Measurements from ENCODE around the gene APOD. TPM values are rescaled to one million over a fixed set of nuclear protein-coding genes. Genes with fewer than 3 reads are reported as not detected.
"Not testable (repeated sequence)": the region's sequence is repeated elsewhere in the genome, so short reads cannot be mapped to it uniquely, and the experiment has no call there.

APOD gene
- total and polyA plus RNA-seq, 10 of the 15 experiments (the other 5 are each of a cell fraction or from before 2014, with no cell fraction given): 0.06 to 0.77 (median 0.47) TPM; not detected in 3

DNA sequence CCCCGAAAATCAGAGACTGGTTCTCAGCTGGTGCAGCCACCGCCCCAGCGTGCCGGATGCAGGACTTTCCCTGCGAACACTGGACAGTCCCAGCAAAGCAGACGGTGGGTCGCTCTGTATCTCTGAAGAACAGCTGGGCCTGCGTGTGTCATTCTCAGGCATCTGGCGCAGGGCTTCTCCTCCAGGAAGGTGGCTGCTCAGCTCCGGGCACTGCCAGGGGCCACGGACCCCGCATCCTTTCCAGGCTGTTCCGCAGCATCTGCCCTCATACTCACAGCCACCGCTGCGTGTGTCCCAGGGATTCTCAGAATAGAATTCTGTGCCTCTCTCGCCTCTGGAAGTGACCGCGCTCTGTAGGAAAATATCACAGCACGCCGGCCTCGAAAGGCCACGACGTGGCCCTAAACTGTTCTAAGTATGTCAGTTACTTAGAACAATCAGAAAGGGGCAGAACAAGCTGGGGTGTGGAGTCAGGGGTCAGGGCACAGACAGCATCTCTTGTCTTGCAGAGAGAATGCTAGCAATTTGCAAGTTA lies 44.7 kb upstream of the APOD start:
- in situ Hi-C loops (cut with MboI): loop anchor here (10.0 kb wide), 1 partner anchor 216 kb away; no protein-coding TSS in a partner anchor
- H3K4me1 ChIP-seq (ENCODE audit: control insufficient read depth, insufficient read depth, low read length); BruUV-seq (replicated peaks); H3K9ac ChIP-seq (ENCODE audit: control insufficient read depth, insufficient read depth, low read length); H3K9me3 ChIP-seq (replicated peaks; ENCODE audit: control insufficient read depth, insufficient read depth, low read length); H3K4me2 ChIP-seq (ENCODE audit: control insufficient read depth, insufficient read depth); H3K27ac ChIP-seq (ENCODE audit: control insufficient read depth, insufficient read depth); POLR2A ChIA-PET; H3K79me2 ChIP-seq (ENCODE audit: control insufficient read depth, insufficient read depth, low read length); H3K27me3 ChIP-seq (replicated peaks in 1 of 2; ENCODE audit: control insufficient read depth in 2 of 2, insufficient read depth in 2 of 2, low read length in 1 of 2); DNase-seq (ENCODE audit: low read depth, low spot score); H3K36me3 ChIP-seq (ENCODE audit: control insufficient read depth in 2 of 2, insufficient read depth in 2 of 2, low read length in 1 of 2); FAIRE-seq; RAD21 ChIA-PET (ENCODE audit: unreplicated experiment); H3K4me3 ChIP-seq; SMC1A ChIA-PET (ENCODE audit: uncharacterized antibody, unreplicated experiment); ATAC-seq; intact Hi-C loops (cut with micrococcal nuclease; ENCODE audit: unreplicated experiment); H4K20me1 ChIP-seq (ENCODE audit: control insufficient read depth, insufficient read depth); H2AFZ ChIP-seq (ENCODE audit: control insufficient read depth, low read depth, low read length); CTCF ChIA-PET: not testable (repeated sequence)
- 88% methylated on average over 23 of the region's 23 CpGs for WGBS (ENCODE audit: insufficient coverage, insufficient replicate concordance, low lambda C conversion rate, missing lambda C conversion rate)

DNA sequence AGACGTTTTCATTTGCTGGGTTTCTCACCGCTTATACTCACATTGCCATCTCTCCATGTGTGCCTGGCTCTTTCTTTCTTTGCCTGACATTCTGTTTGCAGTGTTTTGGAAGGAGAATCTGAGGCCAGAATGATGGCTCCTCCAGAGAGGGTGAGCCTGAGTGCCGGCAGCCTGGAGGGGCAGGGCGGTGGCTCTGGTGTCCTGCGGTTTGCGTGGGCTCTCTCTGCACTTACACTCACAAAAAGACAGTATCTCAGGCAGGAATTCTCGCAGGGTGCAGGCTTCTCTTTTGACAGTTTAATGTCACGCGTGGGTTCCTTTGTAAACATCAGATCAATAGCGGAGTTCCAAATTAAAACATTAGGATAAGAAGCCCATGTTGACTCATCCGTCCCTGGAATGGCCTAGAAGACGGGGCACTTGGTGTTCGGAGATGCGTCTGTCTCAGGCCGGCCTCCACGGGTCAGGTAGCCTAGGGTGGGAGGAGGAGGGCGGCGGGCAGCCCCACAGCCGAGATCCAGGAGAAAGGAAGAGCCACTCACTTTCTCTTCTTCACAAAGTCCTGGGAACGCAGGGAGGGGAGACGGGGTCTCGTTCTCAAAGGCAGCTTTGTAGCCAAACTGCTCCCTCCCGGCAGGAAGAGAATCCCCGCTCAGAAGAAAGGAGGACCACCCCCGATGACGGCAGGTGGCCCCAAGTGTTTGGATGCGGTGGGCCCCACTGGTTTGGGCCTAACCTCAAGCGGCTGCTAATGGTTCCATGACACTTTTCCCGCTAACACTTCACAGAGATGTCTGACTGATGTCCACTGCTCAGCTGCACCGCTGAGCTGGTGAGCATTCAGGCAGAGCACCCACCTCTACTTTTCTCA lies 44.0 kb upstream of the APOD start:
- H3K79me2 ChIP-seq (ENCODE audit: control insufficient read depth, insufficient read depth, low read length); H4K20me1 ChIP-seq (ENCODE audit: control insufficient read depth, insufficient read depth); DNase-seq (ENCODE audit: low read depth, low spot score); H3K9ac ChIP-seq (ENCODE audit: control insufficient read depth, insufficient read depth, low read length); POLR2A ChIA-PET; BruUV-seq (replicated peaks); ATAC-seq; FAIRE-seq; RAD21 ChIA-PET (ENCODE audit: unreplicated experiment); H3K36me3 ChIP-seq (ENCODE audit: control insufficient read depth in 2 of 2, insufficient read depth in 2 of 2, low read length in 1 of 2); H3K4me2 ChIP-seq (ENCODE audit: control insufficient read depth, insufficient read depth); H2AFZ ChIP-seq (ENCODE audit: control insufficient read depth, low read depth, low read length); H3K27me3 ChIP-seq (replicated peaks in 1 of 2; ENCODE audit: control insufficient read depth in 2 of 2, insufficient read depth in 2 of 2, low read length in 1 of 2); H3K27ac ChIP-seq (ENCODE audit: control insufficient read depth, insufficient read depth); CTCF ChIA-PET; SMC1A ChIA-PET (ENCODE audit: uncharacterized antibody, unreplicated experiment); H3K4me3 ChIP-seq; intact Hi-C loops (cut with micrococcal nuclease; ENCODE audit: unreplicated experiment); H3K4me1 ChIP-seq (ENCODE audit: control insufficient read depth, insufficient read depth, low read length); H3K9me3 ChIP-seq (replicated peaks; ENCODE audit: control insufficient read depth, insufficient read depth, low read length): not testable (repeated sequence)
- WGBS (ENCODE audit: insufficient coverage, insufficient replicate concordance, low lambda C conversion rate, missing lambda C conversion rate): 77% methylated on average over 23 of the region's 30 CpGs
- in situ Hi-C loops (cut with MboI): loop anchor here (10.0 kb wide), 1 partner anchor 217 kb away; no protein-coding TSS in a partner anchor

Measured in GM12878 (cell line).